Smooth muscle cell (in vitro differentiated cells): ENCODE results near the gene ZNF418. TPM values are rescaled to one million over a fixed set of nuclear protein-coding genes. Genes with fewer than 3 reads are reported as not detected.
"Not testable (repeated sequence)": the region's sequence is repeated elsewhere in the genome, so short reads cannot be mapped to it uniquely, and the experiment has no call there.

Experiments
- DNase-seq: peaks from one replicate; lab custom pipeline; 2025; ENCODE audit not compliant: unreplicated experiment; lab: John Stamatoyannopoulos, UW
- H2AFZ ChIP-seq: fragments of 200-600 bp; sonication (generic); 2 replicates; pipeline ENCODE4 v1.6.0; 2016; ENCODE audit warnings: antibody characterized with exemption, low read depth, mild to moderate bottlenecking
- H3F3A ChIP-seq: fragments of 200-600 bp; sonication (generic); 2 replicates; pipeline ENCODE4 v1.6.0; 2017; ENCODE audit warnings: antibody characterized with exemption, low read depth
- H3K27ac ChIP-seq: fragments of 200-600 bp; sonication (generic); 2 replicates; pipeline ENCODE4 v1.5.1; 2016; ENCODE audit warnings: low read depth, mild to moderate bottlenecking
- H3K27me3 ChIP-seq: fragments of 200-600 bp; sonication (generic); 2 replicates; pipeline ENCODE4 v1.6.1; 2016; ENCODE audit warnings: low read depth, mild to moderate bottlenecking
- H3K36me3 ChIP-seq: fragments of 200-600 bp; sonication (generic); 2 replicates; pipeline ENCODE4 v1.5.1; 2016; ENCODE audit warnings: low read depth
- H3K4me1 ChIP-seq: fragments of 200-600 bp; sonication (generic); 2 replicates; pipeline ENCODE4 v1.5.1; 2016; ENCODE audit warnings: low read depth
- H3K4me2 ChIP-seq: fragments of 200-600 bp; sonication (generic); 2 replicates; pipeline ENCODE4 v1.6.0; 2016; ENCODE audit warnings: mild to moderate bottlenecking
- H3K4me3 ChIP-seq: fragments of 200-600 bp; sonication (generic); 2 replicates; pipeline ENCODE4 v1.5.1; 2016; ENCODE audit warnings: mild to moderate bottlenecking
- H3K79me2 ChIP-seq: fragments of 200-600 bp; sonication (generic); 2 replicates; pipeline ENCODE4 v1.6.0; 2016; ENCODE audit warnings: low read depth, mild to moderate bottlenecking
- H3K9ac ChIP-seq: fragments of 200-600 bp; sonication (generic); 2 replicates; pipeline ENCODE4 v1.6.0; 2016; ENCODE audit warnings: low read depth
- H3K9me3 ChIP-seq: fragments of 200-600 bp; sonication (generic); replicated peaks from 2 replicates; pipeline ENCODE4 v1.5.1; 2016; ENCODE audit warnings: low read depth
- H4K20me1 ChIP-seq: fragments of 200-600 bp; sonication (generic); 2 replicates; pipeline ENCODE4 v1.6.0; 2016; ENCODE audit warnings: low read depth
- WGBS: methylation state at CpG from one replicate; pipeline ENCODE4 v1.1.7; 2016; ENCODE audit warnings: low lambda C conversion rate; 5-methylcytosine and 5-hydroxymethylcytosine counted together
- polyA plus RNA-seq: library from polyadenylated mRNA; unstranded; fragments of >200 nt; fragmentation: Nextera tagmentation; extraction: Ambion mirVana; gene quantifications from 2 replicates; pipeline ENCODE4 v1.2.1, GENCODE V29; 2016
- total RNA-seq: library from RNA; depleted of rRNA; stranded (reverse); fragments of >200 nt; gene quantifications from 2 replicates; pipeline ENCODE4 v1.2.3, GENCODE V29; 2014
- TF ChIP-seq, protein P1 (sequence below): fragments of 200-600 bp; sonication (generic); IDR thresholded peaks from 2 replicates; pipeline ENCODE4 v1.5.1; 2017; ENCODE audit warnings: borderline replicate concordance, mild to moderate bottlenecking, antibody characterized with exemption; ENCODE audit not compliant: insufficient read depth, poor library complexity, severe bottlenecking

ZNF418 gene
- total and polyA plus RNA-seq, 2 experiments from 2014 or later = 1.8 to 7.5 TPM

DNA sequence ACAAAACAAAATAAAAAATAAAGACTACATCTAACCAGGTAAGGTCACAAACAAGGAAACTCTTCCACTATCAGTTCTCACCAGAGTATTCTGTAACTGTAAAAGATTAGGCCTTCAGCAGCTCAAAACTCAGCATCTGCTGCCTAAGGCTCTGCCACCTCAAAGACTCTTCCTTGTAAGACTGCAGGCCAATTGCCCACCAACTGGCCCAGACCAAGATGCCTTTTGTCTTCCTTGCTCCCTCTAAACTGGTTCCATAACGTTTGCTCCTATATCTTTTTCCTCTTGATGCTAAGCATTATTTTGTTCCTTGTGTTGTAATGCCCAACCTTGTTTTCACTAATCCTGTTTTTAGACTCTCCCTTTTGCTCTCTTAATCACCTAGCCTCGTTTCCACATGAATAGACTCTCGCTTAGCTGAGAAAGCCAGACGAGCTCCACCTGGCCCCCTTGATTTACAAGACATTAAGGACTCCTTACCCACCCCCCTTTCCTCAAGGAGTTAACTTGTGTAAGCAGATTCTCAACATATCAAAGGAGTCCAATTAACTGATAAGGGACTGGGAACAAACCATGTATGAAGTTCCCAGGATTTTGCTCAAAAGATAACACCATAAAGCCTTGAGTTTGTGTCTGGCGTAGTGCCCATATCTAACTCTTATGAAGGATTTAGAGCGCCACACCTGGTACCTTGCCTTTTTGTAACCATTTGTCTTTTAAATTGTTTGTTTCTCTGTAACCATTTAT lies 47.8 kb downstream of the ZNF418 start:
- H3K4me3 ChIP-seq = peak overlapping the region; percentile 75
- H3K4me1 ChIP-seq = peaks cover 13% of the 10 kb centered on the region
- H3K27ac ChIP-seq = peak overlapping the region; percentile 95
- H2AFZ ChIP-seq = no peak overlapping the region
- H4K20me1 ChIP-seq = peaks cover 7% of the 10 kb centered on the region
- 8% methylated on average over 6 of the region's 6 CpGs for WGBS
- H3K27me3 ChIP-seq = no peaks in the 10 kb centered on the region
- H3K79me2 ChIP-seq = peaks cover 55% of the 10 kb centered on the region
- no peak for DNase-seq
- H3K9ac ChIP-seq = peak overlapping the region; percentile 83
- H3K9me3 ChIP-seq = no peaks in the 10 kb centered on the region
- H3K36me3 ChIP-seq = no peaks in the 10 kb centered on the region
- TF ChIP-seq, protein P1, sequence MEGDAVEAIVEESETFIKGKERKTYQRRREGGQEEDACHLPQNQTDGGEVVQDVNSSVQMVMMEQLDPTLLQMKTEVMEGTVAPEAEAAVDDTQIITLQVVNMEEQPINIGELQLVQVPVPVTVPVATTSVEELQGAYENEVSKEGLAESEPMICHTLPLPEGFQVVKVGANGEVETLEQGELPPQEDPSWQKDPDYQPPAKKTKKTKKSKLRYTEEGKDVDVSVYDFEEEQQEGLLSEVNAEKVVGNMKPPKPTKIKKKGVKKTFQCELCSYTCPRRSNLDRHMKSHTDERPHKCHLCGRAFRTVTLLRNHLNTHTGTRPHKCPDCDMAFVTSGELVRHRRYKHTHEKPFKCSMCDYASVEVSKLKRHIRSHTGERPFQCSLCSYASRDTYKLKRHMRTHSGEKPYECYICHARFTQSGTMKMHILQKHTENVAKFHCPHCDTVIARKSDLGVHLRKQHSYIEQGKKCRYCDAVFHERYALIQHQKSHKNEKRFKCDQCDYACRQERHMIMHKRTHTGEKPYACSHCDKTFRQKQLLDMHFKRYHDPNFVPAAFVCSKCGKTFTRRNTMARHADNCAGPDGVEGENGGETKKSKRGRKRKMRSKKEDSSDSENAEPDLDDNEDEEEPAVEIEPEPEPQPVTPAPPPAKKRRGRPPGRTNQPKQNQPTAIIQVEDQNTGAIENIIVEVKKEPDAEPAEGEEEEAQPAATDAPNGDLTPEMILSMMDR = no peak
- no peaks in the 10 kb centered on the region for H3F3A ChIP-seq
- peak overlapping the region; percentile 91 for H3K4me2 ChIP-seq

- no peak for DNase-seq
- H3K36me3 ChIP-seq = no peaks in the 10 kb centered on the region
- no peaks in the 10 kb centered on the region for H3K9me3 ChIP-seq
- H3K79me2 ChIP-seq = peaks cover 55% of the 10 kb centered on the region
- no peak overlapping the region for H3K4me3 ChIP-seq
- TF ChIP-seq, protein P1 = no peak
- WGBS = 79% methylated on average over 3 of the region's 3 CpGs
- no peak overlapping the region for H2AFZ ChIP-seq
- no peaks in the 10 kb centered on the region for H3K27me3 ChIP-seq
- peaks cover 13% of the 10 kb centered on the region for H3K4me1 ChIP-seq
- H3K4me2 ChIP-seq = no peak overlapping the region
- H3K27ac ChIP-seq = no peak overlapping the region
- H4K20me1 ChIP-seq = peaks cover 7% of the 10 kb centered on the region
- H3F3A ChIP-seq = no peaks in the 10 kb centered on the region
- no peak overlapping the region for H3K9ac ChIP-seq
These were observed 49.2 kb downstream of the ZNF418 start for GRCh38 chr19:57886046-57886445.

GRCh38 chr19:57873883-57874799 lies 61.1 kb downstream of the ZNF418 start:
- H3K4me3 ChIP-seq, DNase-seq, H3K27ac ChIP-seq, H3K4me1 ChIP-seq, H3K9ac ChIP-seq, H3K4me2 ChIP-seq, H2AFZ ChIP-seq, H4K20me1 ChIP-seq, H3K27me3 ChIP-seq: not testable (repeated sequence)
- Histone ChIP-seq H3F3A (peaks cover 22% of the 10 kb centered on the region), H3K79me2 (peaks cover 20% of the 10 kb centered on the region), H3K36me3 (peaks cover 44% of the 10 kb centered on the region), H3K9me3 (peaks cover 30% of the 10 kb centered on the region)
- WGBS = 99% methylated on average over 8 of the region's 8 CpGs

- no peaks in the 10 kb centered on the region for H3K27me3 ChIP-seq
- H4K20me1 ChIP-seq = no peaks in the 10 kb centered on the region
- TF ChIP-seq, protein P1 = no peak
- H3F3A ChIP-seq = peaks cover 22% of the 10 kb centered on the region
- peaks cover 36% of the 10 kb centered on the region for H3K9me3 ChIP-seq
- H3K27ac ChIP-seq = no peak overlapping the region
- no peak overlapping the region for H3K4me3 ChIP-seq
- H3K9ac ChIP-seq = no peak overlapping the region
- H2AFZ ChIP-seq = no peak overlapping the region
- H3K4me2 ChIP-seq = no peak overlapping the region
- DNase-seq = no peak
- no peaks in the 10 kb centered on the region for H3K4me1 ChIP-seq
- peaks cover 50% of the 10 kb centered on the region for H3K36me3 ChIP-seq
- peaks cover 6% of the 10 kb centered on the region for H3K79me2 ChIP-seq
These were observed 62.8 kb downstream of the ZNF418 start for GRCh38 chr19:57872450-57872849.
